Suprapubic skin (tissue), 3 donors: Measurements from ENCODE around the gene LRMDA.

Source experiments
- POLR2AphosphoS5 ChIP-seq, 3 donors: sonication (generic); formaldehyde crosslinking; IDR thresholded peaks; one replicate each; pipeline ENCODE4 v1.6.1; 2017; ENCODE audit warnings: antibody characterized with exemption in 3 of 3
- TF ChIP-seq, protein P1 (sequence below), 2 donors: fragments of 200-600 bp in 1 of 2; fragments of 450-650 bp in 1 of 2; sonication (generic) in 1 of 2; IDR thresholded peaks; one replicate each; pipeline ENCODE4 v1.5.1; 2016 to 2019; ENCODE audit warnings: antibody characterized with exemption in 2 of 2, mild to moderate bottlenecking in 1 of 2, moderate library complexity in 1 of 2

DNA sequence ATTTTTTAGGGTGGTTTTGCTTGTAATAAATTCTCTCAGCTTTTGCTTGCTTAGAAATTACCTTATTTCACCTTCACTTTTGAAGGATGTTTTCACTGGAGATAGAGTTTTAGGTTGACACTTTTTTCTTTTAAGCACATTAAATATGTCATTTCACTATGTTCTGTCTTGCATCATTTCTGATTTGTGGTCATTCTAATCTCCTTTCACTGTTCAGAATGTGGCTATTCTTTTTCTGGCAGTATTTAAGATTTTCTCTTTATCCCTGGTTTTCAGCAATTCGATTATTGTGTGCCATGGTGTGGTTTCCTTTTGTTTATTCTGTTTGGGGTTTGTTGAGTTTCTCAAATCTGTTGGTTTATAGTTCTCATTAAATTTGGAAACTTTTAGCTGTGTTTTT lies 1140.6 kb downstream of the LRMDA start:
- TF ChIP-seq, protein P1, sequence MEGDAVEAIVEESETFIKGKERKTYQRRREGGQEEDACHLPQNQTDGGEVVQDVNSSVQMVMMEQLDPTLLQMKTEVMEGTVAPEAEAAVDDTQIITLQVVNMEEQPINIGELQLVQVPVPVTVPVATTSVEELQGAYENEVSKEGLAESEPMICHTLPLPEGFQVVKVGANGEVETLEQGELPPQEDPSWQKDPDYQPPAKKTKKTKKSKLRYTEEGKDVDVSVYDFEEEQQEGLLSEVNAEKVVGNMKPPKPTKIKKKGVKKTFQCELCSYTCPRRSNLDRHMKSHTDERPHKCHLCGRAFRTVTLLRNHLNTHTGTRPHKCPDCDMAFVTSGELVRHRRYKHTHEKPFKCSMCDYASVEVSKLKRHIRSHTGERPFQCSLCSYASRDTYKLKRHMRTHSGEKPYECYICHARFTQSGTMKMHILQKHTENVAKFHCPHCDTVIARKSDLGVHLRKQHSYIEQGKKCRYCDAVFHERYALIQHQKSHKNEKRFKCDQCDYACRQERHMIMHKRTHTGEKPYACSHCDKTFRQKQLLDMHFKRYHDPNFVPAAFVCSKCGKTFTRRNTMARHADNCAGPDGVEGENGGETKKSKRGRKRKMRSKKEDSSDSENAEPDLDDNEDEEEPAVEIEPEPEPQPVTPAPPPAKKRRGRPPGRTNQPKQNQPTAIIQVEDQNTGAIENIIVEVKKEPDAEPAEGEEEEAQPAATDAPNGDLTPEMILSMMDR (IDR thresholded peaks at IDR 0.05) = no peak
- no peak for TF ChIP-seq POLR2AphosphoS5 (IDR thresholded peaks at IDR 0.05)
